NB4 (cell line): Measurements from ENCODE around the gene CD79A.

Source experiments
- DNase-seq: peaks from one replicate; pipeline ENCODE4 v3.0.0; 2010; ENCODE audit warnings: low read depth
- H3K4me3 ChIP-seq: one replicate; pipeline ENCODE4 v1.5.1; 2011; ENCODE audit warnings: mild to moderate bottlenecking, low read depth, low read length, moderate library complexity
- MYC ChIP-seq: IDR thresholded peaks from 2 replicates; pipeline ENCODE4 v1.6.1; 2011; ENCODE audit warnings: low read depth, low read length
- POLR2A ChIP-seq: IDR thresholded peaks from 2 replicates; pipeline ENCODE4 v1.6.1; 2011; ENCODE audit warnings: mild to moderate bottlenecking; ENCODE audit not compliant: insufficient read length; ENCODE audit errors: extremely low read depth
- TF ChIP-seq, protein P1 (sequence below): IDR thresholded peaks from 2 replicates; pipeline ENCODE4 v1.6.1; 2011; ENCODE audit warnings: low read depth, low read length
- TF ChIP-seq, protein P2 (sequence below): IDR thresholded peaks from one replicate; pipeline ENCODE4 v1.5.1; 2012; ENCODE audit warnings: low read depth, low read length

CD79A gene

GRCh38 chr19:41930322-41930722 is 53.2 kb downstream of the CD79A start:
- no peak for TF ChIP-seq MYC
- TF ChIP-seq POLR2A: no peak
- TF ChIP-seq, protein P1, sequence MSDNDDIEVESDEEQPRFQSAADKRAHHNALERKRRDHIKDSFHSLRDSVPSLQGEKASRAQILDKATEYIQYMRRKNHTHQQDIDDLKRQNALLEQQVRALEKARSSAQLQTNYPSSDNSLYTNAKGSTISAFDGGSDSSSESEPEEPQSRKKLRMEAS: no peak
- TF ChIP-seq, protein P2, sequence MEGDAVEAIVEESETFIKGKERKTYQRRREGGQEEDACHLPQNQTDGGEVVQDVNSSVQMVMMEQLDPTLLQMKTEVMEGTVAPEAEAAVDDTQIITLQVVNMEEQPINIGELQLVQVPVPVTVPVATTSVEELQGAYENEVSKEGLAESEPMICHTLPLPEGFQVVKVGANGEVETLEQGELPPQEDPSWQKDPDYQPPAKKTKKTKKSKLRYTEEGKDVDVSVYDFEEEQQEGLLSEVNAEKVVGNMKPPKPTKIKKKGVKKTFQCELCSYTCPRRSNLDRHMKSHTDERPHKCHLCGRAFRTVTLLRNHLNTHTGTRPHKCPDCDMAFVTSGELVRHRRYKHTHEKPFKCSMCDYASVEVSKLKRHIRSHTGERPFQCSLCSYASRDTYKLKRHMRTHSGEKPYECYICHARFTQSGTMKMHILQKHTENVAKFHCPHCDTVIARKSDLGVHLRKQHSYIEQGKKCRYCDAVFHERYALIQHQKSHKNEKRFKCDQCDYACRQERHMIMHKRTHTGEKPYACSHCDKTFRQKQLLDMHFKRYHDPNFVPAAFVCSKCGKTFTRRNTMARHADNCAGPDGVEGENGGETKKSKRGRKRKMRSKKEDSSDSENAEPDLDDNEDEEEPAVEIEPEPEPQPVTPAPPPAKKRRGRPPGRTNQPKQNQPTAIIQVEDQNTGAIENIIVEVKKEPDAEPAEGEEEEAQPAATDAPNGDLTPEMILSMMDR: no peak
- no peak overlapping the region for H3K4me3 ChIP-seq
- no peak for DNase-seq
